Measurements from ENCODE around the gene NCDN.
"Not testable (repeated sequence)": the region's sequence is repeated elsewhere in the genome, so short reads cannot be mapped to it uniquely, and the experiment has no call there.

Gene NCDN

GRCh38 chr1:35580949-35581388 lies 23.4 kb downstream of the NCDN start:
- Histone ChIP-seq H3K4me3 (ENCODE audit: low read depth, low read length) (no peak overlapping the region), H3K4me1 (ENCODE audit: control insufficient read depth, insufficient read depth, low read length) (peaks cover 6% of the 10 kb centered on the region), H3K27me3 (ENCODE audit: control insufficient read depth, insufficient read depth, low read length) (peaks cover 37% of the 10 kb centered on the region), H3K9ac (ENCODE audit: low read depth, low read length) (no peak overlapping the region), H3K36me3 (ENCODE audit: control insufficient read depth, insufficient read depth, low read length) (no peaks in the 10 kb centered on the region), H3K9me3 (ENCODE audit: control insufficient read depth, insufficient read depth, low read length) (no peaks in the 10 kb centered on the region), H3K27ac (ENCODE audit: low read depth, low read length) (no peak overlapping the region)

- peaks cover 31% of the 10 kb centered on the region for H3K27me3 ChIP-seq (ENCODE audit: control insufficient read depth, insufficient read depth, low read length)
- H3K9me3 ChIP-seq (ENCODE audit: control insufficient read depth, insufficient read depth, low read length); H3K4me3 ChIP-seq (ENCODE audit: low read depth, low read length); H3K27ac ChIP-seq (ENCODE audit: low read depth, low read length); H3K36me3 ChIP-seq (ENCODE audit: control insufficient read depth, insufficient read depth, low read length); H3K9ac ChIP-seq (ENCODE audit: low read depth, low read length); H3K4me1 ChIP-seq (ENCODE audit: control insufficient read depth, insufficient read depth, low read length): not testable (repeated sequence)
These were observed 24.0 kb downstream of the NCDN start for GRCh38 chr1:35581621-35582020.

- Histone ChIP-seq H3K9ac (ENCODE audit: low read depth, low read length) (no peak overlapping the region), H3K36me3 (ENCODE audit: control insufficient read depth, insufficient read depth, low read length) (no peaks in the 10 kb centered on the region), H3K9me3 (ENCODE audit: control insufficient read depth, insufficient read depth, low read length) (no peaks in the 10 kb centered on the region), H3K27ac (ENCODE audit: low read depth, low read length) (no peak overlapping the region), H3K4me1 (ENCODE audit: control insufficient read depth, insufficient read depth, low read length) (no peaks in the 10 kb centered on the region), H3K27me3 (ENCODE audit: control insufficient read depth, insufficient read depth, low read length) (no peaks in the 10 kb centered on the region), H3K4me3 (ENCODE audit: low read depth, low read length) (no peak overlapping the region)
These were observed 27.7 kb downstream of the NCDN start for GRCh38 chr1:35585281-35585680.

GRCh38 chr1:35585805-35586204 lies 28.2 kb downstream of the NCDN start:
- not testable (repeated sequence) for H3K9me3 ChIP-seq (ENCODE audit: control insufficient read depth, insufficient read depth, low read length); H3K27me3 ChIP-seq (ENCODE audit: control insufficient read depth, insufficient read depth, low read length); H3K4me3 ChIP-seq (ENCODE audit: low read depth, low read length); H3K9ac ChIP-seq (ENCODE audit: low read depth, low read length); H3K36me3 ChIP-seq (ENCODE audit: control insufficient read depth, insufficient read depth, low read length); H3K4me1 ChIP-seq (ENCODE audit: control insufficient read depth, insufficient read depth, low read length); H3K27ac ChIP-seq (ENCODE audit: low read depth, low read length)

GRCh38 chr1:35586808-35587207 lies 29.2 kb downstream of the NCDN start:
- Histone ChIP-seq H3K4me1 (ENCODE audit: control insufficient read depth, insufficient read depth, low read length) (no peaks in the 10 kb centered on the region), H3K27me3 (ENCODE audit: control insufficient read depth, insufficient read depth, low read length) (no peaks in the 10 kb centered on the region), H3K9ac (ENCODE audit: low read depth, low read length) (no peak overlapping the region), H3K4me3 (ENCODE audit: low read depth, low read length) (no peak overlapping the region), H3K9me3 (ENCODE audit: control insufficient read depth, insufficient read depth, low read length) (no peaks in the 10 kb centered on the region), H3K36me3 (ENCODE audit: control insufficient read depth, insufficient read depth, low read length) (no peaks in the 10 kb centered on the region), H3K27ac (ENCODE audit: low read depth, low read length) (no peak overlapping the region)

- H3K27ac ChIP-seq (ENCODE audit: low read depth, low read length): no peak overlapping the region
- H3K36me3 ChIP-seq (ENCODE audit: control insufficient read depth, insufficient read depth, low read length): no peaks in the 10 kb centered on the region
- H3K4me1 ChIP-seq (ENCODE audit: control insufficient read depth, insufficient read depth, low read length): no peaks in the 10 kb centered on the region
- no peaks in the 10 kb centered on the region for H3K27me3 ChIP-seq (ENCODE audit: control insufficient read depth, insufficient read depth, low read length)
- no peak overlapping the region for H3K4me3 ChIP-seq (ENCODE audit: low read depth, low read length)
- no peaks in the 10 kb centered on the region for H3K9me3 ChIP-seq (ENCODE audit: control insufficient read depth, insufficient read depth, low read length)
- H3K9ac ChIP-seq (ENCODE audit: low read depth, low read length): no peak overlapping the region
These were observed 30.1 kb downstream of the NCDN start for GRCh38 chr1:35587736-35588135.

GRCh38 chr1:35588197-35588910 lies 30.8 kb downstream of the NCDN start:
- Histone ChIP-seq H3K27me3 (ENCODE audit: control insufficient read depth, insufficient read depth, low read length) (no peaks in the 10 kb centered on the region), H3K9ac (ENCODE audit: low read depth, low read length) (no peak overlapping the region), H3K36me3 (ENCODE audit: control insufficient read depth, insufficient read depth, low read length) (no peaks in the 10 kb centered on the region), H3K27ac (ENCODE audit: low read depth, low read length) (no peak overlapping the region), H3K9me3 (ENCODE audit: control insufficient read depth, insufficient read depth, low read length) (no peaks in the 10 kb centered on the region), H3K4me3 (ENCODE audit: low read depth, low read length) (no peak overlapping the region), H3K4me1 (ENCODE audit: control insufficient read depth, insufficient read depth, low read length) (no peaks in the 10 kb centered on the region)

GRCh38 chr1:35589516-35590427 lies 32.2 kb downstream of the NCDN start:
- no peaks in the 10 kb centered on the region for H3K4me1 ChIP-seq (ENCODE audit: control insufficient read depth, insufficient read depth, low read length)
- no peak overlapping the region for H3K27ac ChIP-seq (ENCODE audit: low read depth, low read length)
- H3K9ac ChIP-seq (ENCODE audit: low read depth, low read length): no peak overlapping the region
- no peaks in the 10 kb centered on the region for H3K9me3 ChIP-seq (ENCODE audit: control insufficient read depth, insufficient read depth, low read length)
- H3K27me3 ChIP-seq (ENCODE audit: control insufficient read depth, insufficient read depth, low read length): no peaks in the 10 kb centered on the region
- H3K4me3 ChIP-seq (ENCODE audit: low read depth, low read length): no peak overlapping the region
- no peaks in the 10 kb centered on the region for H3K36me3 ChIP-seq (ENCODE audit: control insufficient read depth, insufficient read depth, low read length)

- H3K4me1 ChIP-seq (ENCODE audit: control insufficient read depth, insufficient read depth, low read length): no peaks in the 10 kb centered on the region
- H3K9ac ChIP-seq (ENCODE audit: low read depth, low read length): no peak overlapping the region
- H3K36me3 ChIP-seq (ENCODE audit: control insufficient read depth, insufficient read depth, low read length): no peaks in the 10 kb centered on the region
- H3K27me3 ChIP-seq (ENCODE audit: control insufficient read depth, insufficient read depth, low read length): no peaks in the 10 kb centered on the region
- H3K4me3 ChIP-seq (ENCODE audit: low read depth, low read length): no peak overlapping the region
- no peak overlapping the region for H3K27ac ChIP-seq (ENCODE audit: low read depth, low read length)
- H3K9me3 ChIP-seq (ENCODE audit: control insufficient read depth, insufficient read depth, low read length): no peaks in the 10 kb centered on the region
These were observed 33.0 kb downstream of the NCDN start for GRCh38 chr1:35590476-35591040.

GRCh38 chr1:35591211-35591610 lies 33.6 kb downstream of the NCDN start:
- no peaks in the 10 kb centered on the region for H3K4me1 ChIP-seq (ENCODE audit: control insufficient read depth, insufficient read depth, low read length)
- no peaks in the 10 kb centered on the region for H3K9me3 ChIP-seq (ENCODE audit: control insufficient read depth, insufficient read depth, low read length)
- H3K9ac ChIP-seq (ENCODE audit: low read depth, low read length): no peak overlapping the region
- H3K27me3 ChIP-seq (ENCODE audit: control insufficient read depth, insufficient read depth, low read length): no peaks in the 10 kb centered on the region
- no peak overlapping the region for H3K27ac ChIP-seq (ENCODE audit: low read depth, low read length)
- no peak overlapping the region for H3K4me3 ChIP-seq (ENCODE audit: low read depth, low read length)
- H3K36me3 ChIP-seq (ENCODE audit: control insufficient read depth, insufficient read depth, low read length): 0 out of 2 replicates have a peak, but pooled peaks cover 3% of the 10 kb centered on the region

Data from HUES48 (cell line).